Measurements from ENCODE around the gene GFY. TPM values are rescaled to one million over a fixed set of nuclear protein-coding genes. Genes with fewer than 3 reads are reported as not detected.

GFY gene
- total RNA-seq, 2 donors from 2014 or later: not detected

GRCh38 chr19:49407079-49407478 is 18.1 kb upstream of the GFY start:
- no peak for ATAC-seq
- intact Hi-C loops (cut with DNase I): no loop called here

GRCh38 chr19:49407482-49408015 is 17.6 kb upstream of the GFY start:
- intact Hi-C loops (cut with DNase I): no loop called here
- no peak for ATAC-seq
- DNase-seq: no peak

More at GRCh38 chr19:49407079-49407478, 18.1 kb upstream of the GFY start:
- no peak for DNase-seq

- no peak for DNase-seq
- intact Hi-C loops (cut with DNase I): no loop called here
- ATAC-seq: no peak
Measured at GRCh38 chr19:49408816-49409440, 16.3 kb upstream of the GFY start.

GRCh38 chr19:49409441-49410029 is 15.7 kb upstream of the GFY start:
- no peak for ATAC-seq
- no peak for DNase-seq
- intact Hi-C loops (cut with DNase I): loop anchor here in 1 of 2 donors (10.0 kb wide), 1 partner anchor 125 kb away; no protein-coding TSS in a partner anchor

GRCh38 chr19:49411681-49412326 is 13.4 kb upstream of the GFY start:
- no peak for ATAC-seq
- intact Hi-C loops (cut with DNase I): loop anchor here in 1 of 2 donors (10.0 kb wide), 1 partner anchor 127 kb away; no protein-coding TSS in a partner anchor
- no peak for DNase-seq

- no peak for DNase-seq
- no peak for ATAC-seq
- intact Hi-C loops (cut with DNase I): loop anchor here in 1 of 2 donors (10.0 kb wide), 1 partner anchor 129 kb away; no protein-coding TSS in a partner anchor
Measured at GRCh38 chr19:49413348-49413747, 11.8 kb upstream of the GFY start.

GRCh38 chr19:49414256-49414655 is 10.9 kb upstream of the GFY start:
- intact Hi-C loops (cut with DNase I): loop anchor here in 1 of 2 donors (10.0 kb wide), 1 partner anchor 129 kb away; no protein-coding TSS in a partner anchor
- DNase-seq (no peak), ATAC-seq (no peak)

- DNase-seq: no peak
- ATAC-seq: peak in 1 of 2 donors; percentile 41
- intact Hi-C loops (cut with DNase I): loop anchor here in 1 of 2 donors (10.0 kb wide), 1 partner anchor 130 kb away; no protein-coding TSS in a partner anchor
Measured at GRCh38 chr19:49415102-49415809, 9.9 kb upstream of the GFY start.

GRCh38 chr19:49415810-49416200 is 9.4 kb upstream of the GFY start:
- intact Hi-C loops (cut with DNase I): loop anchor here in 1 of 2 donors (10.0 kb wide), 1 partner anchor 131 kb away; no protein-coding TSS in a partner anchor
- ATAC-seq (no peak), DNase-seq (no peak)

GRCh38 chr19:49417088-49417487 is 8.1 kb upstream of the GFY start:
- intact Hi-C loops (cut with DNase I): loop anchor here in 1 of 2 donors (10.0 kb wide), 1 partner anchor 132 kb away; no protein-coding TSS in a partner anchor
- ATAC-seq (no peak), DNase-seq (no peak)

GRCh38 chr19:49418511-49418910 is 6.7 kb upstream of the GFY start:
- DNase-seq: no peak
- intact Hi-C loops (cut with DNase I): loop anchor here in 1 of 2 donors (10.0 kb wide), 1 partner anchor 134 kb away; no protein-coding TSS in a partner anchor
- no peak for ATAC-seq

- ATAC-seq: no peak
- no peak for DNase-seq
- intact Hi-C loops (cut with DNase I): loop anchor here in 1 of 2 donors (10.0 kb wide), 1 partner anchor 134 kb away; no protein-coding TSS in a partner anchor
Measured at GRCh38 chr19:49419173-49419572, 6.0 kb upstream of the GFY start.

GRCh38 chr19:49420227-49420626 is 5.0 kb upstream of the GFY start:
- no peak for DNase-seq
- intact Hi-C loops (cut with DNase I): no loop called here
- no peak for ATAC-seq

GRCh38 chr19:49421039-49421877 is 3.9 kb upstream of the GFY start:
- DNase-seq (peak; percentile 82), ATAC-seq (peak; percentile 78 to 80)
- intact Hi-C loops (cut with DNase I): no loop called here

GRCh38 chr19:49421878-49422202 is 3.3 kb upstream of the GFY start:
- DNase-seq (no peak), ATAC-seq (no peak)
- intact Hi-C loops (cut with DNase I): no loop called here

- DNase-seq: peak; percentile 55
- intact Hi-C loops (cut with DNase I): no loop called here
- peak; percentile 46 to 65 for ATAC-seq
Measured at GRCh38 chr19:49422407-49423070, 2.6 kb upstream of the GFY start.

- no peak for DNase-seq
- intact Hi-C loops (cut with DNase I): no loop called here
- no peak for ATAC-seq
Measured at GRCh38 chr19:49423071-49423984, 1.9 kb upstream of the GFY start, which contains the start of gene PTH2. Gene PTH2 (minus strand): TSS chr19:49423441. CDS start chr19:49423339, 102 bp downstream.
